Brain microvascular endothelial cell (primary cell): ENCODE results near the gene SHBG.
A peak's percentile ranks its signal among the peaks of the same experiment; 100 is the strongest.

ENCODE experiments used
- DNase-seq: peaks from one replicate; pipeline ENCODE4 v3.0.0-alpha.2; 2020
- H3K27ac ChIP-seq: fragments of 250-450 bp; sonication (Bioruptor Pico); 2 replicates; pipeline ENCODE4 v1.5.1; 2020; ENCODE audit warnings: mild to moderate bottlenecking, moderate library complexity
- H3K27me3 ChIP-seq: fragments of 250-450 bp; sonication (Bioruptor Pico); replicated peaks from 2 replicates; pipeline ENCODE4 v1.5.1; 2020; ENCODE audit warnings: mild to moderate bottlenecking
- H3K36me3 ChIP-seq: fragments of 250-450 bp; sonication (Bioruptor Pico); replicated peaks from 2 replicates; pipeline ENCODE4 v1.5.1; 2020; ENCODE audit warnings: mild to moderate bottlenecking
- H3K4me3 ChIP-seq: 2 replicates; pipeline ENCODE4 v1.5.1; 2011; ENCODE audit warnings: low read depth, mild to moderate bottlenecking, control low read depth, low read length, moderate library complexity
- in situ Hi-C: cut with HindIII; loops from 2 replicates; pipeline ENCODE4 v1.10.0; 2017; ENCODE audit warnings: low sequenced_read_pairs, low pct_ligation_motif_present
- TF ChIP-seq, protein P1 (sequence below): IDR thresholded peaks from 2 replicates; pipeline ENCODE4 v1.5.1; 2011; ENCODE audit warnings: low read depth, mild to moderate bottlenecking, moderate library complexity, low read length, control low read depth, inconsistent platforms; ENCODE audit errors: missing control alignments

Gene SHBG

GRCh38 chr17:7673239-7673638 lies 43.3 kb downstream of the SHBG start:
- TF ChIP-seq, protein P1, sequence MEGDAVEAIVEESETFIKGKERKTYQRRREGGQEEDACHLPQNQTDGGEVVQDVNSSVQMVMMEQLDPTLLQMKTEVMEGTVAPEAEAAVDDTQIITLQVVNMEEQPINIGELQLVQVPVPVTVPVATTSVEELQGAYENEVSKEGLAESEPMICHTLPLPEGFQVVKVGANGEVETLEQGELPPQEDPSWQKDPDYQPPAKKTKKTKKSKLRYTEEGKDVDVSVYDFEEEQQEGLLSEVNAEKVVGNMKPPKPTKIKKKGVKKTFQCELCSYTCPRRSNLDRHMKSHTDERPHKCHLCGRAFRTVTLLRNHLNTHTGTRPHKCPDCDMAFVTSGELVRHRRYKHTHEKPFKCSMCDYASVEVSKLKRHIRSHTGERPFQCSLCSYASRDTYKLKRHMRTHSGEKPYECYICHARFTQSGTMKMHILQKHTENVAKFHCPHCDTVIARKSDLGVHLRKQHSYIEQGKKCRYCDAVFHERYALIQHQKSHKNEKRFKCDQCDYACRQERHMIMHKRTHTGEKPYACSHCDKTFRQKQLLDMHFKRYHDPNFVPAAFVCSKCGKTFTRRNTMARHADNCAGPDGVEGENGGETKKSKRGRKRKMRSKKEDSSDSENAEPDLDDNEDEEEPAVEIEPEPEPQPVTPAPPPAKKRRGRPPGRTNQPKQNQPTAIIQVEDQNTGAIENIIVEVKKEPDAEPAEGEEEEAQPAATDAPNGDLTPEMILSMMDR, result peak; percentile 62
- Histone ChIP-seq H3K27me3 (no peaks in the 10 kb centered on the region), H3K36me3 (peaks cover 70% of the 10 kb centered on the region), H3K4me3 (no peak overlapping the region), H3K27ac (no peak overlapping the region)
- in situ Hi-C loops, result no loop called here
- no peak for DNase-seq

GRCh38 chr17:7674934-7675333 lies 45.0 kb downstream of the SHBG start:
- Histone ChIP-seq H3K4me3 (no peak overlapping the region), H3K27me3 (no peaks in the 10 kb centered on the region), H3K36me3 (peaks cover 55% of the 10 kb centered on the region), H3K27ac (no peak overlapping the region)
- DNase-seq, result no peak
- in situ Hi-C loops, result no loop called here
- TF ChIP-seq, protein P1, result no peak

DNA sequence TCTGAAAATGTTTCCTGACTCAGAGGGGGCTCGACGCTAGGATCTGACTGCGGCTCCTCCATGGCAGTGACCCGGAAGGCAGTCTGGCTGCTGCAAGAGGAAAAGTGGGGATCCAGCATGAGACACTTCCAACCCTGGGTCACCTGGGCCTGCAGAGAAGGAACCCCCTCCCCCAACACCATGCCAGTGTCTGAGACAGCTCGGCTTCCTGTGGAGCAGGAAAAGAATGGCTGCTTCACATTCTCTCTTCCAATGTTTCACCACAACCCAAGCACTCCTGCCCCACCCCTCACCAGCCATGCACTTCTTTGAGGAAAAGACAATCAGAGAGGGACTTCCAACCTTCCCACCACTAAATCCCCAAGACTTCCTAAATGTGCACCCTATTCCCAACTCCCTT lies 46.6 kb downstream of the SHBG start:
- TF ChIP-seq, protein P1, result no peak
- in situ Hi-C loops, result no loop called here
- H3K36me3 ChIP-seq, result peaks cover 39% of the 10 kb centered on the region

DNA sequence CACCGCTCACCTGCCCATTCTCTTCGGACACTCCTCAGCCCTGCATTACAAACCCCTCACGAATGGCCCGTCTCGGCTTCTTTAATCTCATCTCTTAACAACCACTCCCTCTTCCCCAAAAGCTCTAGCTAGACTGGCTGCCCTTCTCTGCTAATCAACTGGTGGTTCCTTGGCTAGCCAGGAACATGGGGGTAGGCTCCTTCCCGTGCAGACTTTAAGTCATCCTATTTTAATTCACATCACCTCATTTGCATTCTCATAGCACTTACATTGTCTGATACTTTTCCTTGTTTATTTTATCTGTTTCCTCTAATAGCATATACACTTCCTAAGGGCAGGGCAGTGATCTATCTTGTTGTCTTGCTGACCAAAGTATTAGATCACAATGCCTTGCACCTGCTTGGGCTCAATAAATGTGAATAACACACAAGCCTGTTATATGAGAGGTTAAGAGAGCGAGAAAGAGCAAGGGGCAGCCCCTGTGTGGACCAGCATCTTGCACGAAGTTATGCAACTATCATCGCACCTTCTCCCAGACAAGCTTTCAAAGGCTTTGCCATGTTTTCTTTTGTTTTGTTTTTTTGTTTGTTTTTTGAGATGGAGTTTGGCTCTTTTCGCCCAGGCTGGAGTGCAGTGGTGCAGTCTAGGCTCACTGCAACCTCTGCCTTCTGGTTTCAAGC lies 47.6 kb downstream of the SHBG start:
- no peak for DNase-seq
- H3K27ac ChIP-seq, result no peak overlapping the region
- no peak overlapping the region for H3K4me3 ChIP-seq
- TF ChIP-seq, protein P1, result no peak
- H3K27me3 ChIP-seq, result no peaks in the 10 kb centered on the region
- in situ Hi-C loops, result no loop called here
- peaks cover 31% of the 10 kb centered on the region for H3K36me3 ChIP-seq

More for the DNA sequence above, 46.6 kb downstream of the SHBG start:
- Histone ChIP-seq H3K27me3 (no peaks in the 10 kb centered on the region), H3K27ac (no peak overlapping the region), H3K4me3 (no peak overlapping the region)
- no peak for DNase-seq
